IMR-90 (cell line): ENCODE results near the gene TSC1. TPM values are rescaled to one million over a fixed set of nuclear protein-coding genes. Genes with fewer than 3 reads are reported as not detected.

Experiments
- ATAC-seq: fragments of 200-7000 bp; cut with Tn5 transposase; 2 replicates; pipeline ENCODE4 v1.9.1; 2020; ENCODE audit warnings: low read depth, mild to moderate bottlenecking, moderate library complexity
- BruUV-seq: library from RNA; stranded (reverse); fragments of 400-500 nt; replicated peaks from 2 replicates; lab custom pipeline; 2021; lab: Mats Ljungman, UMichigan
- CTCF ChIA-PET: fragments of 300-600 bp; formaldehyde crosslinking; extraction: SDS; loops from one replicate; lab custom pipeline; 2021; ENCODE audit warnings: antibody characterized with exemption; lab: Yijun Ruan, JAX
- POLR2A ChIA-PET: fragments of 300-600 bp; sonication (Branson Sonifier 250); formaldehyde crosslinking; loops from one replicate; lab custom pipeline; 2022; ENCODE audit warnings: antibody characterized with exemption; ENCODE audit not compliant: unreplicated experiment; lab: Charles Lee
- DNase-seq: peaks from one replicate; pipeline ENCODE4 v3.0.0; 2013
- H2AFZ ChIP-seq: replicated peaks from 2 replicates; pipeline ENCODE3; 2013; ENCODE audit warnings: low read length, mild to moderate bottlenecking; ENCODE audit not compliant: poor library complexity
- H2AK5ac ChIP-seq: 2 replicates; pipeline ENCODE4 v1.6.1; 2013; ENCODE audit warnings: low read depth, low read length, inconsistent platforms
- H2AK9ac ChIP-seq: replicated peaks from 2 replicates; pipeline ENCODE3; 2013; ENCODE audit warnings: mild to moderate bottlenecking, low read depth, low read length, moderate library complexity; ENCODE audit not compliant: poor library complexity
- H2BK120ac ChIP-seq: 2 replicates; pipeline ENCODE4 v1.6.1; 2013; ENCODE audit warnings: low read depth, low read length, inconsistent platforms
- H2BK15ac ChIP-seq: 3 replicates; pipeline ENCODE4 v1.6.1; 2013; ENCODE audit warnings: low read depth, low read length, inconsistent platforms
- H2BK20ac ChIP-seq: 2 replicates; pipeline ENCODE4 v1.6.1; 2013; ENCODE audit warnings: low read depth, mild to moderate bottlenecking, inconsistent platforms, low read length, moderate library complexity
- H2BK5ac ChIP-seq: 2 replicates; pipeline ENCODE4 v1.6.1; 2013; ENCODE audit warnings: mild to moderate bottlenecking, low read depth, low read length, inconsistent platforms; ENCODE audit not compliant: poor library complexity, severe bottlenecking
- H3K14ac ChIP-seq: replicated peaks from 2 replicates; pipeline ENCODE4 v1.6.1; 2013; ENCODE audit warnings: low read depth, low read length, inconsistent platforms
- H3K18ac ChIP-seq: 2 replicates; pipeline ENCODE4 v1.6.1; 2013; ENCODE audit warnings: low read depth, low read length, control low read depth
- H3K23ac ChIP-seq: 2 replicates; pipeline ENCODE4 v1.6.1; 2013; ENCODE audit warnings: low read depth, low read length, inconsistent platforms
- H3K27ac ChIP-seq: 2 replicates; pipeline ENCODE4 v1.5.1; 2013; ENCODE audit warnings: mild to moderate bottlenecking, control low read depth, low read length; ENCODE audit not compliant: insufficient read depth
- H3K27me3 ChIP-seq: 2 replicates; pipeline ENCODE4 v1.6.1; 2013; ENCODE audit warnings: low read length; ENCODE audit not compliant: control insufficient read depth, insufficient read depth
- H3K36me3 ChIP-seq: 2 replicates; pipeline ENCODE4 v1.6.1; 2013; ENCODE audit warnings: low read length, mixed read lengths; ENCODE audit not compliant: control insufficient read depth, insufficient read depth
- H3K4ac ChIP-seq: 2 replicates; pipeline ENCODE4 v1.6.1; 2013; ENCODE audit warnings: low read depth, low read length, inconsistent platforms
- H3K4me1 ChIP-seq: 2 replicates; pipeline ENCODE4 v1.6.1; 2013; ENCODE audit warnings: low read length, mixed read lengths; ENCODE audit not compliant: control insufficient read depth, insufficient read depth
- H3K4me2 ChIP-seq: 2 replicates; pipeline ENCODE4 v1.6.1; 2013; ENCODE audit warnings: low read depth, mild to moderate bottlenecking, control low read depth, low read length, moderate library complexity
- H3K4me3 ChIP-seq: 2 replicates; pipeline ENCODE4 v1.5.1; 2013; ENCODE audit warnings: low read depth, mild to moderate bottlenecking, control low read depth, low read length, moderate library complexity; ENCODE audit not compliant: insufficient read depth
- H3K56ac ChIP-seq: 2 replicates; pipeline ENCODE4 v1.6.1; 2013; ENCODE audit warnings: low read length, inconsistent platforms; ENCODE audit not compliant: insufficient read depth; ENCODE audit errors: extremely low read depth
- H3K79me1 ChIP-seq, 2 experiments: 2 replicates each; pipeline ENCODE4 v1.6.1; 2013; ENCODE audit warnings: low read length in 2 of 2, inconsistent platforms in 1 of 2, low read depth in 1 of 2
- H3K9ac ChIP-seq: 2 replicates; pipeline ENCODE4 v1.6.1; 2013; ENCODE audit warnings: low read depth, low read length, control low read depth
- H3K9me1 ChIP-seq: 2 replicates; pipeline ENCODE4 v1.6.1; 2013; ENCODE audit warnings: low read length, inconsistent platforms; ENCODE audit not compliant: insufficient read depth
- H3K9me3 ChIP-seq: 2 replicates; pipeline ENCODE4 v1.6.1; 2013; ENCODE audit warnings: low read length; ENCODE audit not compliant: control insufficient read depth, insufficient read depth
- H4K20me1 ChIP-seq: 2 replicates; pipeline ENCODE4 v1.6.1; 2013; ENCODE audit warnings: low read length, inconsistent platforms; ENCODE audit not compliant: insufficient read depth
- H4K5ac ChIP-seq: 2 replicates; pipeline ENCODE4 v1.6.1; 2013; ENCODE audit warnings: mild to moderate bottlenecking, low read depth, low read length, control low read depth
- H4K8ac ChIP-seq, 2 experiments: 2 replicates each; pipeline ENCODE4 v1.6.1; 2013; ENCODE audit warnings: low read depth in 2 of 2, low read length in 2 of 2, control low read depth in 1 of 2, inconsistent platforms in 1 of 2
- H4K91ac ChIP-seq: 2 replicates; pipeline ENCODE4 v1.6.1; 2013; ENCODE audit warnings: low read depth, low read length, inconsistent platforms; ENCODE audit not compliant: insufficient read depth
- CEBPB ChIP-seq: IDR thresholded peaks from 2 replicates; pipeline ENCODE4 v1.6.1; 2012; ENCODE audit warnings: low read depth, low read length, improper control_type of control experiment
- MXI1 ChIP-seq: IDR thresholded peaks from 2 replicates; pipeline ENCODE4 v1.6.1; 2012; ENCODE audit warnings: low read depth, mild to moderate bottlenecking, low read length, moderate library complexity, borderline replicate concordance
- NFE2L2 ChIP-seq: fragments of 150-350 bp; IDR thresholded peaks from 2 replicates; pipeline ENCODE4 v1.6.1; 2016; ENCODE audit warnings: low read depth, mild to moderate bottlenecking, low read length
- POLR2A ChIP-seq: IDR thresholded peaks from 2 replicates; pipeline ENCODE4 v1.6.1; 2012; ENCODE audit warnings: mild to moderate bottlenecking, low read depth, low read length
- RAD21 ChIP-seq: IDR thresholded peaks from 2 replicates; pipeline ENCODE4 v1.6.1; 2012; ENCODE audit warnings: low read length, improper control_type of control experiment
- RCOR1 ChIP-seq: IDR thresholded peaks from 2 replicates; pipeline ENCODE4 v1.6.1; 2012; ENCODE audit warnings: mild to moderate bottlenecking, low read length, improper control_type of control experiment; ENCODE audit not compliant: insufficient replicate concordance
- SMC3 ChIP-seq: fragments of 150-350 bp; IDR thresholded peaks from 2 replicates; pipeline ENCODE4 v1.6.1; 2016; ENCODE audit warnings: low read depth, mild to moderate bottlenecking, antibody characterized with exemption, low read length, moderate library complexity
- whole genome bisulfite sequencing, 2 experiments: methylation state at CpG; one replicate each; pipeline versions ENCODE4 v1.1.5 to v1.1.7; 2013; ENCODE audit warnings: missing lambda C conversion rate in 2 of 2; ENCODE audit not compliant: insufficient read length in 1 of 2; ENCODE audit errors: extremely low coverage in 2 of 2; 5-methylcytosine and 5-hydroxymethylcytosine counted together
- dilution Hi-C: fragments of 300-500 bp; cut with HindIII; formaldehyde crosslinking; loops from one replicate; pipeline ENCODE4 v1.14.3; 2018; ENCODE audit warnings: low sequenced_read_pairs; ENCODE audit not compliant: unreplicated experiment
- in situ Hi-C: fragments of 300-500 bp; cut with MboI; formaldehyde crosslinking; loops from 3 replicates; pipeline ENCODE4 v1.14.3; 2019; ENCODE audit warnings: low sequenced_read_pairs, inconsistent platforms, mixed read lengths
- intact Hi-C: fragments of 100-400 bp; cut with micrococcal nuclease; formaldehyde crosslinking; loops from 2 replicates; pipeline ENCODE4 v1.10.0; 2022
- polyA plus RNA-seq, 3 experiments: library from polyadenylated mRNA; depleted of rRNA; stranded (reverse); fragments of >200 nt; gene quantifications; 2 replicates each; pipeline ENCODE4 v1.2.3, GENCODE V29; 2012; ENCODE audit warnings: low replicate concordance in 1 of 3
- total RNA-seq: library from RNA; depleted of rRNA; stranded (reverse); fragments of >200 nt; gene quantifications from 2 replicates; pipeline ENCODE4 v1.2.3, GENCODE V29; 2012
- TF ChIP-seq, protein P1 (sequence below): fragments of 150-350 bp; IDR thresholded peaks from 2 replicates; pipeline ENCODE4 v1.6.1; 2016; ENCODE audit warnings: low read depth, mild to moderate bottlenecking, low read length, moderate library complexity, borderline replicate concordance
- TF ChIP-seq, protein P2 (sequence below): fragments of 150-350 bp; IDR thresholded peaks from 2 replicates; pipeline ENCODE4 v1.6.1; 2017; ENCODE audit warnings: mild to moderate bottlenecking, antibody characterized with exemption, low read length, low read depth

The TSC1 gene
- total and polyA plus RNA-seq, 2 of the 4 experiments (the other 2 are of a cell fraction) = 25.7 to 56.3 TPM

DNA sequence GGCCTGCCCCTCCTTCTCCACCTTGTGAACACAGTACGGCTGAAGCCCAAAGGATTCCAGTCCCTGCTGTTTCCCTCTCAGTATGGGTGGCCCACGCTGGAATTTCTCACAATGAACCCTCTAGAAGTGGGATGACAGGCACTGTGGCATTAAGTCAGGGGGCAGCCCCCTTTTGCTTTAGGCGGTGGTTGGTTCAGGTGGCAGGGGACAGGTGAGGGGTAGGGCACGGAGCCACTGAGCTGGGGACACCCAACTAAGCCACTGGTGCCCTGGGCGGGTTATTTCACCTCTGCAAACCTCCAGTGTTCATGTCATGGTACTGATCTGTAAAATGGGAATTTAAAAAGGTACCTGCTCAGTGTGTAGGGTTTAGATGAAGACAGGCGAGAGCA is 58.1 kb downstream of the TSC1 start:
- Histone ChIP-seq H3K18ac (no peak overlapping the region), H3K79me1 (no peaks in the 10 kb centered on the region), H2BK120ac (no peak overlapping the region), H2AK9ac (no peak overlapping the region), H4K5ac (no peak overlapping the region), H3K14ac (no peak overlapping the region), H3K9me1 (no peaks in the 10 kb centered on the region), H2BK5ac (no peak overlapping the region), H3K9me3 (no peaks in the 10 kb centered on the region), H3K36me3 (no peaks in the 10 kb centered on the region; the same call in 1 of the 2 replicates), H3K4me1 (no peaks in the 10 kb centered on the region), H3K27ac (no peak overlapping the region), H4K20me1 (no peaks in the 10 kb centered on the region), H3K9ac (no peak overlapping the region), H2AK5ac (no peak overlapping the region), H3K23ac (no peak overlapping the region), H2AFZ (no peak overlapping the region), H3K4me3 (no peak overlapping the region), H3K4me2 (no peak overlapping the region), H2BK20ac (no peak overlapping the region), H3K4ac (no peak overlapping the region), H4K8ac (no peak overlapping the region), H4K91ac (no peak overlapping the region), H3K56ac (no peak overlapping the region), H3K27me3 (no peaks in the 10 kb centered on the region), H2BK15ac (no peak overlapping the region)
- ATAC-seq (no peak), DNase-seq (no peak)
- dilution Hi-C loops (no loop called here), in situ Hi-C loops (no loop called here), intact Hi-C loops (no loop called here)
- TF ChIP-seq NFE2L2 (no peak), CEBPB (no peak), MXI1 (no peak), RAD21 (no peak), RCOR1 (no peak), POLR2A (no peak), SMC3 (no peak)
- TF ChIP-seq, protein P1, sequence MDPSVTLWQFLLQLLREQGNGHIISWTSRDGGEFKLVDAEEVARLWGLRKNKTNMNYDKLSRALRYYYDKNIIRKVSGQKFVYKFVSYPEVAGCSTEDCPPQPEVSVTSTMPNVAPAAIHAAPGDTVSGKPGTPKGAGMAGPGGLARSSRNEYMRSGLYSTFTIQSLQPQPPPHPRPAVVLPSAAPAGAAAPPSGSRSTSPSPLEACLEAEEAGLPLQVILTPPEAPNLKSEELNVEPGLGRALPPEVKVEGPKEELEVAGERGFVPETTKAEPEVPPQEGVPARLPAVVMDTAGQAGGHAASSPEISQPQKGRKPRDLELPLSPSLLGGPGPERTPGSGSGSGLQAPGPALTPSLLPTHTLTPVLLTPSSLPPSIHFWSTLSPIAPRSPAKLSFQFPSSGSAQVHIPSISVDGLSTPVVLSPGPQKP = no peak
- TF ChIP-seq, protein P2, sequence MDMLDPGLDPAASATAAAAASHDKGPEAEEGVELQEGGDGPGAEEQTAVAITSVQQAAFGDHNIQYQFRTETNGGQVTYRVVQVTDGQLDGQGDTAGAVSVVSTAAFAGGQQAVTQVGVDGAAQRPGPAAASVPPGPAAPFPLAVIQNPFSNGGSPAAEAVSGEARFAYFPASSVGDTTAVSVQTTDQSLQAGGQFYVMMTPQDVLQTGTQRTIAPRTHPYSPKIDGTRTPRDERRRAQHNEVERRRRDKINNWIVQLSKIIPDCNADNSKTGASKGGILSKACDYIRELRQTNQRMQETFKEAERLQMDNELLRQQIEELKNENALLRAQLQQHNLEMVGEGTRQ = no peak
- POLR2A ChIA-PET = no interaction called here
- no TSS peak for BruUV-seq
- WGBS, 2 experiments = no CpG with 5 or more reads among the region's 6 CpGs
- CTCF ChIA-PET = no interaction called here
